Gastrocnemius medialis (tissue), 4 donors: ENCODE results near the gene TNIK. TPM values are rescaled to one million over a fixed set of nuclear protein-coding genes. Genes with fewer than 3 reads are reported as not detected.

Experiments
- ATAC-seq, 2 donors: fragments of 150-250 bp; one replicate each; pipeline ENCODE4 v1.9.1; 2016
- DNase-seq, 2 donors: peaks; one replicate each; pipeline ENCODE4 v3.0.0-alpha.2; 2019
- H3K27ac ChIP-seq, 4 donors: fragments of 200-600 bp; sonication (generic); 1 replicate in 1 of 4; 2 replicates in 3 of 4; pipeline ENCODE4 v1.5.1; 2016 to 2018; ENCODE audit warnings: mild to moderate bottlenecking in 2 of 4, moderate library complexity in 1 of 4
- H3K27me3 ChIP-seq, 3 donors: fragments of 200-600 bp; sonication (generic) in 2 of 3; 1 replicate in 1 of 3; 2 replicates in 2 of 3; pipeline versions ENCODE4 v1.5.1 to v1.6.0; 2016 to 2019; ENCODE audit warnings: mild to moderate bottlenecking in 1 of 3, moderate library complexity in 1 of 3
- H3K36me3 ChIP-seq, 2 donors: fragments of 200-600 bp; sonication (generic) in 1 of 2; one replicate each; pipeline ENCODE4 v1.5.1; 2017 to 2018
- H3K4me1 ChIP-seq, 2 donors: fragments of 200-600 bp; sonication (generic) in 1 of 2; one replicate each; pipeline ENCODE4 v1.5.1; 2016 to 2017; ENCODE audit warnings: mild to moderate bottlenecking in 2 of 2
- H3K4me3 ChIP-seq, 4 donors: fragments of 200-600 bp; sonication (generic) in 3 of 4; 1 replicate in 1 of 4; 2 replicates in 3 of 4; pipeline ENCODE4 v1.5.1; 2016 to 2019; ENCODE audit warnings: mild to moderate bottlenecking in 2 of 4
- H3K9me3 ChIP-seq, 3 donors: fragments of 200-600 bp; sonication (generic) in 2 of 3; 1 replicate in 1 of 3; 2 replicates in 2 of 3; pipeline ENCODE4 v1.5.1; 2016 to 2019
- POLR2A ChIP-seq, 2 donors: fragments of 450-650 bp; IDR thresholded peaks; one replicate each; pipeline ENCODE4 v1.6.1; 2017; ENCODE audit warnings: antibody characterized with exemption in 2 of 2, mild to moderate bottlenecking in 2 of 2, moderate library complexity in 2 of 2
- in situ Hi-C, 4 donors: fragments of 200-750 bp; cut with MboI; loops; one replicate each; pipeline versions ENCODE4 v1.15.0 to v1.8.0; 2017; ENCODE audit warnings: low sequenced_read_pairs in 4 of 4
- intact Hi-C: fragments of 100-400 bp; cut with DNase I; formaldehyde crosslinking; loops from one replicate; pipeline ENCODE4 v1.15.1; 2023; ENCODE audit warnings: low total_unique reads
- total RNA-seq, 4 donors: library from RNA; depleted of rRNA; stranded (reverse); fragments of >200 nt; gene quantifications; one replicate each; pipeline versions ENCODE4 v1.1.0 to v1.2.3, GENCODE V29; 2016
- TF ChIP-seq, protein P1 (sequence below), 5 experiments: fragments of 450-650 bp in 3 of 5; fragments of 200-600 bp in 2 of 5; sonication (generic) in 2 of 5; IDR thresholded peaks in 4 of 5; conservative IDR thresholded peaks in 1 of 5; 1 replicate in 4 of 5; 2 replicates in 1 of 5; pipeline ENCODE4 v1.5.1; 2016 to 2019; ENCODE audit warnings: antibody characterized with exemption in 5 of 5, mild to moderate bottlenecking in 3 of 5, moderate library complexity in 3 of 5

Gene TNIK
- total RNA-seq, 4 donors from 2014 or later, result 5.2 to 19.7 (median 10.6) TPM

- H3K27me3 ChIP-seq, result no peaks in the 10 kb centered on the region
- DNase-seq (no peak), ATAC-seq (no peak)
- peaks cover 0 to 9% of the 10 kb centered on the region in 2 donors for H3K4me1 ChIP-seq
- in situ Hi-C loops (no loop called here), intact Hi-C loops (no loop called here)
- no peak overlapping the region for H3K27ac ChIP-seq
- peak overlapping the region; percentile 39 to 69 (median 44) for H3K4me3 ChIP-seq
- no peaks in the 10 kb centered on the region for H3K9me3 ChIP-seq
- TF ChIP-seq, protein P1, sequence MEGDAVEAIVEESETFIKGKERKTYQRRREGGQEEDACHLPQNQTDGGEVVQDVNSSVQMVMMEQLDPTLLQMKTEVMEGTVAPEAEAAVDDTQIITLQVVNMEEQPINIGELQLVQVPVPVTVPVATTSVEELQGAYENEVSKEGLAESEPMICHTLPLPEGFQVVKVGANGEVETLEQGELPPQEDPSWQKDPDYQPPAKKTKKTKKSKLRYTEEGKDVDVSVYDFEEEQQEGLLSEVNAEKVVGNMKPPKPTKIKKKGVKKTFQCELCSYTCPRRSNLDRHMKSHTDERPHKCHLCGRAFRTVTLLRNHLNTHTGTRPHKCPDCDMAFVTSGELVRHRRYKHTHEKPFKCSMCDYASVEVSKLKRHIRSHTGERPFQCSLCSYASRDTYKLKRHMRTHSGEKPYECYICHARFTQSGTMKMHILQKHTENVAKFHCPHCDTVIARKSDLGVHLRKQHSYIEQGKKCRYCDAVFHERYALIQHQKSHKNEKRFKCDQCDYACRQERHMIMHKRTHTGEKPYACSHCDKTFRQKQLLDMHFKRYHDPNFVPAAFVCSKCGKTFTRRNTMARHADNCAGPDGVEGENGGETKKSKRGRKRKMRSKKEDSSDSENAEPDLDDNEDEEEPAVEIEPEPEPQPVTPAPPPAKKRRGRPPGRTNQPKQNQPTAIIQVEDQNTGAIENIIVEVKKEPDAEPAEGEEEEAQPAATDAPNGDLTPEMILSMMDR (IDR thresholded peaks at IDR 0.05 in 4 of 5, conservative IDR thresholded peaks at IDR 0.05 in 1 of 5), result no peak
- TF ChIP-seq POLR2A (IDR thresholded peaks at IDR 0.05), result no peak
- H3K36me3 ChIP-seq, result no peaks in the 10 kb centered on the region
Observed at GRCh38 chr3:171028779-171029232, 431.4 kb downstream of the TNIK start.

GRCh38 chr3:171028025-171028778 lies 432.0 kb downstream of the TNIK start:
- Histone ChIP-seq H3K9me3 (no peaks in the 10 kb centered on the region), H3K27me3 (no peaks in the 10 kb centered on the region), H3K27ac (no peak overlapping the region), H3K36me3 (no peaks in the 10 kb centered on the region), H3K4me1 (peaks cover 0 to 9% of the 10 kb centered on the region in 2 donors), H3K4me3 (peak overlapping the region; percentile 39 to 69 (median 44))
- intact Hi-C loops, result no loop called here
- in situ Hi-C loops, result no loop called here
- ATAC-seq (peak; percentile 36 to 46), DNase-seq (peak in 1 of 2 donors; percentile 14)
- TF ChIP-seq, protein P1 (IDR thresholded peaks at IDR 0.05 in 4 of 5, conservative IDR thresholded peaks at IDR 0.05 in 1 of 5), result no peak
- TF ChIP-seq POLR2A (IDR thresholded peaks at IDR 0.05), result no peak

GRCh38 chr3:171026597-171027293 lies 433.5 kb downstream of the TNIK start, which contains the start of gene SLC2A2:
SLC2A2 (minus strand) TSS chr3:171026720; CDS start chr3:171026670, 50 bp downstream.
- peaks cover 0 to 9% of the 10 kb centered on the region in 2 donors for H3K4me1 ChIP-seq
- no peak for ATAC-seq
- no peaks in the 10 kb centered on the region for H3K27me3 ChIP-seq
- in situ Hi-C loops (no loop called here), intact Hi-C loops (no loop called here)
- no peak within 1 kb of the TSS for H3K4me3 ChIP-seq
- no peak for DNase-seq
- H3K36me3 ChIP-seq, result no peaks in the 10 kb centered on the region
- H3K27ac ChIP-seq, result no peak within 1 kb of the TSS
- TF ChIP-seq POLR2A (IDR thresholded peaks at IDR 0.05), result no peak
- TF ChIP-seq, protein P1 (IDR thresholded peaks at IDR 0.05 in 4 of 5, conservative IDR thresholded peaks at IDR 0.05 in 1 of 5), result no peak
- H3K9me3 ChIP-seq, result no peaks in the 10 kb centered on the region

GRCh38 chr3:171023566-171023965 lies 436.6 kb downstream of the TNIK start:
- no peak overlapping the region for H3K4me3 ChIP-seq
- no peaks in the 10 kb centered on the region for H3K36me3 ChIP-seq
- intact Hi-C loops (no loop called here), in situ Hi-C loops (no loop called here)
- DNase-seq, result no peak
- no peak for TF ChIP-seq POLR2A (IDR thresholded peaks at IDR 0.05)
- TF ChIP-seq, protein P1 (IDR thresholded peaks at IDR 0.05 in 4 of 5, conservative IDR thresholded peaks at IDR 0.05 in 1 of 5), result no peak
- no peaks in the 10 kb centered on the region for H3K27me3 ChIP-seq
- no peak overlapping the region for H3K27ac ChIP-seq
- no peaks in the 10 kb centered on the region for H3K9me3 ChIP-seq
- peaks cover 0 to 9% of the 10 kb centered on the region in 2 donors for H3K4me1 ChIP-seq
- no peak for ATAC-seq
